HS-5 (cell line): ENCODE measurements around the gene ITGB8.

Source experiments
- DNase-seq: peaks from one replicate; pipeline ENCODE4 v3.0.0-alpha.2; 2012; ENCODE audit warnings: low read depth

The ITGB8 gene

GRCh38 chr7:20424500-20424899 lies 93.8 kb downstream of the ITGB8 start:
- no peak for DNase-seq

GRCh38 chr7:20430664-20431063 lies 100.0 kb downstream of the ITGB8 start:
- no peak for DNase-seq

GRCh38 chr7:20431146-20431545 lies 100.4 kb downstream of the ITGB8 start:
- DNase-seq, result no peak

- DNase-seq, result no peak
Observed at GRCh38 chr7:20432071-20432470, 101.4 kb downstream of the ITGB8 start.

- DNase-seq, result peak; percentile 86
Observed at GRCh38 chr7:20435305-20435704, 104.6 kb downstream of the ITGB8 start.

GRCh38 chr7:20438248-20438647 lies 107.5 kb downstream of the ITGB8 start:
- DNase-seq, result no peak

- DNase-seq, result no peak
Observed at GRCh38 chr7:20438694-20439376, 108.1 kb downstream of the ITGB8 start.

GRCh38 chr7:20439416-20440185 lies 108.9 kb downstream of the ITGB8 start:
- DNase-seq, result no peak

- no peak for DNase-seq
Observed at GRCh38 chr7:20440472-20441105, 109.9 kb downstream of the ITGB8 start.

- no peak for DNase-seq
Observed at GRCh38 chr7:20441346-20441745, 110.6 kb downstream of the ITGB8 start.

GRCh38 chr7:20441991-20442441 lies 111.3 kb downstream of the ITGB8 start:
- DNase-seq, result no peak

- DNase-seq, result no peak
Observed at GRCh38 chr7:20442951-20443350, 112.3 kb downstream of the ITGB8 start.

GRCh38 chr7:20444030-20444800 lies 113.5 kb downstream of the ITGB8 start:
- no peak for DNase-seq

GRCh38 chr7:20447021-20447650 lies 116.4 kb downstream of the ITGB8 start:
- no peak for DNase-seq

GRCh38 chr7:20449176-20449575 lies 118.5 kb downstream of the ITGB8 start:
- DNase-seq, result no peak

- DNase-seq, result no peak
Observed at GRCh38 chr7:20450536-20450935, 119.8 kb downstream of the ITGB8 start.

- DNase-seq, result no peak
Observed at GRCh38 chr7:20454202-20454601, 123.5 kb downstream of the ITGB8 start.

- no peak for DNase-seq
Observed at GRCh38 chr7:20456701-20457100, 126.0 kb downstream of the ITGB8 start.

GRCh38 chr7:20458521-20458920 lies 127.8 kb downstream of the ITGB8 start:
- no peak for DNase-seq

- DNase-seq, result no peak
Observed at GRCh38 chr7:20459419-20459818, 128.7 kb downstream of the ITGB8 start.

GRCh38 chr7:20464891-20465290 lies 134.2 kb downstream of the ITGB8 start:
- no peak for DNase-seq
